Measurements from ENCODE around the gene C2CD4B.

Gene C2CD4B

DNA sequence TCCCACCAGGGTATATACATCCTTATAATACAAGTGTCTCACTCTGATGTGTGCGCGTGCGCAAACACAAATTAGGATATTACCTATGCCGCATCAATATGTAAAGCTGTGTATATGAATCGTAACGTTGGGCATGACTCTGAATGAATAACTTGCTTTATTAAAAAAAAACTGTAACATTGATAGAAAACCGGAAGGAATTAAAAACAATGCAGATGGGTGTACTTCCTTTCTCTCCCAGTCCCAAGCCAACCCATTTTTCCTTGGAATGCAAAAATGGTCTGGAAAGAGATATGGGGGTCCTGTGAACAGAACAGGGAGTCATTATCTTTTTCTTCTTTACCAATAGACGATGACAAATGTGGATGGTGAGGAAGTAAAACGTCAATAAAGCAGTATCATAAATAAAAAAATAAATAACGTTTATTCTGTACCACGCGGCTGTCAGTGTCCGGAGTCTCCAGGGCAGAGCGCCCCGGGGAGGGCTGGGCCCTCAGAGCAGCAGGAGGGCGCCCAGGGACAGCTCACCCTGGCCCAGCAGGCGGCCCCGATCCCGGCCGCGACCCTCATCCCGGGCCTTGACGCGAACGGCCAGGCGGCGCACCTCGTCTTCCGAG lies 1.6 kb downstream of the C2CD4B start:
- TF ChIP-seq, protein P1, sequence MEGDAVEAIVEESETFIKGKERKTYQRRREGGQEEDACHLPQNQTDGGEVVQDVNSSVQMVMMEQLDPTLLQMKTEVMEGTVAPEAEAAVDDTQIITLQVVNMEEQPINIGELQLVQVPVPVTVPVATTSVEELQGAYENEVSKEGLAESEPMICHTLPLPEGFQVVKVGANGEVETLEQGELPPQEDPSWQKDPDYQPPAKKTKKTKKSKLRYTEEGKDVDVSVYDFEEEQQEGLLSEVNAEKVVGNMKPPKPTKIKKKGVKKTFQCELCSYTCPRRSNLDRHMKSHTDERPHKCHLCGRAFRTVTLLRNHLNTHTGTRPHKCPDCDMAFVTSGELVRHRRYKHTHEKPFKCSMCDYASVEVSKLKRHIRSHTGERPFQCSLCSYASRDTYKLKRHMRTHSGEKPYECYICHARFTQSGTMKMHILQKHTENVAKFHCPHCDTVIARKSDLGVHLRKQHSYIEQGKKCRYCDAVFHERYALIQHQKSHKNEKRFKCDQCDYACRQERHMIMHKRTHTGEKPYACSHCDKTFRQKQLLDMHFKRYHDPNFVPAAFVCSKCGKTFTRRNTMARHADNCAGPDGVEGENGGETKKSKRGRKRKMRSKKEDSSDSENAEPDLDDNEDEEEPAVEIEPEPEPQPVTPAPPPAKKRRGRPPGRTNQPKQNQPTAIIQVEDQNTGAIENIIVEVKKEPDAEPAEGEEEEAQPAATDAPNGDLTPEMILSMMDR (conservative IDR thresholded peaks at IDR 0.05; ENCODE audit: low read depth, low read length), result no peak
- H3K4me3 ChIP-seq (ENCODE audit: low read depth, low read length), result no peak overlapping the region
- DNase-seq (ENCODE audit: low read depth), result no peak

DNA sequence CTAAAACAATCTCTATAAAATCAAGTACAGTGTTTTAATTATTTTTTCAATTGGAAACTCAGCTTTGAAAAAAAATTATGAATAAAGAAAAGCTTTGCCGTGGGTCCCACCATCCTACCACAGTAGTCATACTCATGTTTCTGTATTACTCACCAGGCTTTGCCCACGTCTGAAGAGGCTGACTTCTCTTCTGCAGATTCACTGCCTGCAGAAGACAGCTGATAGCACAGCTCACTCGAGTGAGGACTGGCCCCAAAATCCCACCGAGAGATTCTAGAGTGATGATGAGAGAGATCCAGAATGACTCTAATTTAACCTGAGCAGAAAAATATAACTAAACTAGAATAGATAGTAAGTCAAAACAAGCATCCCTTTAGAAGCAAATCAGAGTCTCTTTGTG lies 11.9 kb downstream of the C2CD4B start:
- no peak overlapping the region for H3K4me3 ChIP-seq (ENCODE audit: low read depth, low read length)
- TF ChIP-seq, protein P1 (conservative IDR thresholded peaks at IDR 0.05; ENCODE audit: low read depth, low read length), result no peak
- DNase-seq (ENCODE audit: low read depth), result no peak

GRCh38 chr15:62150445-62150844 lies 14.6 kb downstream of the C2CD4B start:
- TF ChIP-seq, protein P1 (conservative IDR thresholded peaks at IDR 0.05; ENCODE audit: low read depth, low read length), result no peak
- H3K4me3 ChIP-seq (ENCODE audit: low read depth, low read length), result no peak overlapping the region
- DNase-seq (ENCODE audit: low read depth), result no peak

- TF ChIP-seq, protein P1 (conservative IDR thresholded peaks at IDR 0.05; ENCODE audit: low read depth, low read length), result no peak
- no peak overlapping the region for H3K4me3 ChIP-seq (ENCODE audit: low read depth, low read length)
- no peak for DNase-seq (ENCODE audit: low read depth)
Measured at GRCh38 chr15:62149729-62150128, 15.4 kb downstream of the C2CD4B start.

- no peak overlapping the region for H3K4me3 ChIP-seq (ENCODE audit: low read depth, low read length)
- DNase-seq (ENCODE audit: low read depth), result no peak
- TF ChIP-seq, protein P1 (conservative IDR thresholded peaks at IDR 0.05; ENCODE audit: low read depth, low read length), result no peak
Measured at GRCh38 chr15:62147551-62147950, 17.5 kb downstream of the C2CD4B start.

DNA sequence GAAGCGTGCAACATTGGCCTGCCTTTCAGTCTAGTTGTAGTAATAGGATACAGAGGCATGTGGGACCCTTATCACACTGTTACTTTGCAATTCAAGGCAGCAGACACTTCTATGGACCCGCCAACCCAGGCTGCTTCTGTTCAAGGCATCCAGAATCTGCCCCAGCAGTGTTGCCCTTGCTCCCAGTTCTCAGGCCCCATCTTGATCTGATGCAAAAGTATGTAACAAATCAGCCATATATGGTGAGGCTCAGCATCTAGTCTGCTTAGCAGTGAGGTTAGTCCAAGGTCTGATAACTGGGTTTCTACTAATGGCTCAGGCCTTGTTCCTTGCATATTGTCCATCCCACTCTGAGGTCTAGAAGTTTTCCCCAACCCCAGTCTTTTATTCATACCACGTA lies 17.9 kb downstream of the C2CD4B start:
- no peak for DNase-seq (ENCODE audit: low read depth)
- TF ChIP-seq, protein P1 (conservative IDR thresholded peaks at IDR 0.05; ENCODE audit: low read depth, low read length), result no peak
- H3K4me3 ChIP-seq (ENCODE audit: low read depth, low read length), result no peak overlapping the region

- H3K4me3 ChIP-seq (ENCODE audit: low read depth, low read length), result no peak overlapping the region
- TF ChIP-seq, protein P1 (conservative IDR thresholded peaks at IDR 0.05; ENCODE audit: low read depth, low read length), result no peak
- no peak for DNase-seq (ENCODE audit: low read depth)
Measured at GRCh38 chr15:62145015-62145735, 19.9 kb downstream of the C2CD4B start.

All from choroid plexus epithelial cell (primary cell).